ENCODE measurements around the gene HOXA1.

Gene HOXA1

DNA sequence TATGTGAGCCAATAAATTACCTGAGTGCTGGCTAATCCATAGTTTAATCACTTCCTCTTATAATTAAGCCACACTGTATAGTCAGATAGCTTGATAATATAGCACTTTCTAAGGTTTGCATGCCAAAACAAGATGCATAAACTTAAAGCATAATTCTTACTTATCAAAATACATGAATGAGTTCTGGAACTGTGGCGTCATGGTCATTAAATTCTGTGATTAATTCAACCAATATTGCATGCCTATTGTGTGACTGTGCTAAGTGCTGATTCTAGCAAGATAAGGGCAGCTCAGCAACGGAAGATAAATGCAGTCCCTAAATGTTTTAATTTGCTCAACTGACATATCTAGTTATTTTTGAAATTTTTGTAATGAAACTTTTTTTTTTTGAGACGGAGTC is 29.7 kb downstream of the HOXA1 start:
- Histone ChIP-seq H3F3A (ENCODE audit: insufficient read depth, low read length) (no peaks in the 10 kb centered on the region), H3K36me3 (replicated peaks; ENCODE audit: insufficient read depth, low read length) (no peaks in the 10 kb centered on the region), H3K27me3 (replicated peaks; ENCODE audit: insufficient read depth, low read length) (no peaks in the 10 kb centered on the region), H3K4me2 (ENCODE audit: low read depth, low read length) (no peak overlapping the region), H3K9ac (ENCODE audit: low read length) (no peak overlapping the region), H2AFZ (ENCODE audit: low read length) (no peak overlapping the region), H3K27ac (ENCODE audit: low read length) (no peak overlapping the region), H3K4me1 (ENCODE audit: low read length) (no peaks in the 10 kb centered on the region), H3K9me2 (replicated peaks; ENCODE audit: insufficient read depth, low read length) (no peaks in the 10 kb centered on the region), H4K20me1 (ENCODE audit: insufficient read depth, low read length) (no peaks in the 10 kb centered on the region), H3K9me3 (replicated peaks; ENCODE audit: insufficient read depth, low read length) (no peaks in the 10 kb centered on the region), H3K4me3 (ENCODE audit: low read length) (no peak overlapping the region), H3K79me2 (ENCODE audit: low read length) (no peaks in the 10 kb centered on the region)
- DNase-seq = no peak
- TF ChIP-seq EZH2phosphoT487 (IDR thresholded peaks at IDR 0.05; ENCODE audit: low read length) (no peak), EZH2 (optimal IDR thresholded peaks at IDR 0.05; ENCODE audit: low read depth, low read length) (no peak), CTCF (IDR thresholded peaks at IDR 0.05; ENCODE audit: low read length) (no peak)

- H3K9ac ChIP-seq (ENCODE audit: low read length) = no peak overlapping the region
- H3K9me3 ChIP-seq (replicated peaks; ENCODE audit: insufficient read depth, low read length) = no peaks in the 10 kb centered on the region
- H3K79me2 ChIP-seq (ENCODE audit: low read length) = no peaks in the 10 kb centered on the region
- no peaks in the 10 kb centered on the region for H3K27me3 ChIP-seq (replicated peaks; ENCODE audit: insufficient read depth, low read length)
- H3K9me2 ChIP-seq (replicated peaks; ENCODE audit: insufficient read depth, low read length) = no peaks in the 10 kb centered on the region
- no peak overlapping the region for H2AFZ ChIP-seq (ENCODE audit: low read length)
- DNase-seq = no peak
- no peak overlapping the region for H3K27ac ChIP-seq (ENCODE audit: low read length)
- H3K4me2 ChIP-seq (ENCODE audit: low read depth, low read length) = no peak overlapping the region
- no peaks in the 10 kb centered on the region for H3K36me3 ChIP-seq (replicated peaks; ENCODE audit: insufficient read depth, low read length)
- H3K4me3 ChIP-seq (ENCODE audit: low read length) = no peak overlapping the region
- no peak for TF ChIP-seq EZH2 (optimal IDR thresholded peaks at IDR 0.05; ENCODE audit: low read depth, low read length)
- TF ChIP-seq CTCF (IDR thresholded peaks at IDR 0.05; ENCODE audit: low read length) = no peak
- no peak for TF ChIP-seq EZH2phosphoT487 (IDR thresholded peaks at IDR 0.05; ENCODE audit: low read length)
- H4K20me1 ChIP-seq (ENCODE audit: insufficient read depth, low read length) = no peaks in the 10 kb centered on the region
- no peaks in the 10 kb centered on the region for H3K4me1 ChIP-seq (ENCODE audit: low read length)
- no peaks in the 10 kb centered on the region for H3F3A ChIP-seq (ENCODE audit: insufficient read depth, low read length)
Observed at GRCh38 chr7:27065709-27066108, 30.1 kb downstream of the HOXA1 start.

GRCh38 chr7:27064661-27065060 is 31.1 kb downstream of the HOXA1 start:
- H2AFZ ChIP-seq (ENCODE audit: low read length) = no peak overlapping the region
- H3K9ac ChIP-seq (ENCODE audit: low read length) = no peak overlapping the region
- H3K4me3 ChIP-seq (ENCODE audit: low read length) = no peak overlapping the region
- TF ChIP-seq EZH2 (optimal IDR thresholded peaks at IDR 0.05; ENCODE audit: low read depth, low read length) (no peak), EZH2phosphoT487 (IDR thresholded peaks at IDR 0.05; ENCODE audit: low read length) (no peak), CTCF (IDR thresholded peaks at IDR 0.05; ENCODE audit: low read length) (no peak)
- H3K9me2 ChIP-seq (replicated peaks; ENCODE audit: insufficient read depth, low read length) = no peaks in the 10 kb centered on the region
- H3K4me2 ChIP-seq (ENCODE audit: low read depth, low read length) = no peak overlapping the region
- no peak overlapping the region for H3K27ac ChIP-seq (ENCODE audit: low read length)
- no peak for DNase-seq
- no peaks in the 10 kb centered on the region for H3K9me3 ChIP-seq (replicated peaks; ENCODE audit: insufficient read depth, low read length)
- no peaks in the 10 kb centered on the region for H3K36me3 ChIP-seq (replicated peaks; ENCODE audit: insufficient read depth, low read length)
- H3K4me1 ChIP-seq (ENCODE audit: low read length) = no peaks in the 10 kb centered on the region
- no peaks in the 10 kb centered on the region for H4K20me1 ChIP-seq (ENCODE audit: insufficient read depth, low read length)
- no peaks in the 10 kb centered on the region for H3K79me2 ChIP-seq (ENCODE audit: low read length)
- H3F3A ChIP-seq (ENCODE audit: insufficient read depth, low read length) = no peaks in the 10 kb centered on the region
- no peaks in the 10 kb centered on the region for H3K27me3 ChIP-seq (replicated peaks; ENCODE audit: insufficient read depth, low read length)
